ENCODE measurements around the gene ITPR2. TPM values are rescaled to one million over a fixed set of nuclear protein-coding genes. Genes with fewer than 3 reads are reported as not detected.
"Not testable (repeated sequence)": the region's sequence is repeated elsewhere in the genome, so short reads cannot be mapped to it uniquely, and the experiment has no call there.

Gene ITPR2
- polyA plus RNA-seq, 4 donors = 12.7 to 16.7 (median 13.7) TPM

GRCh38 chr12:26434299-26435068 lies 398.5 kb downstream of the ITPR2 start:
- DNase-seq (ENCODE audit: low read depth in 4 of 4, low spot score in 3 of 4) = peak in 3 of 4 donors; percentile 7 to 13 (median 12)

- not testable (repeated sequence) for DNase-seq (ENCODE audit: low read depth in 4 of 4, low spot score in 3 of 4)
Measured at GRCh38 chr12:26433701-26434100, 399.3 kb downstream of the ITPR2 start.

GRCh38 chr12:26431211-26431610 lies 401.8 kb downstream of the ITPR2 start:
- no peak for DNase-seq (ENCODE audit: low read depth in 4 of 4, low spot score in 3 of 4)

GRCh38 chr12:26430596-26430995 lies 402.4 kb downstream of the ITPR2 start:
- not testable (repeated sequence) for DNase-seq (ENCODE audit: low read depth in 4 of 4, low spot score in 3 of 4)

- DNase-seq (ENCODE audit: low read depth in 4 of 4, low spot score in 3 of 4) = no peak
Measured at GRCh38 chr12:26429070-26429691, 403.8 kb downstream of the ITPR2 start.

GRCh38 chr12:26428420-26428819 lies 404.6 kb downstream of the ITPR2 start:
- DNase-seq (ENCODE audit: low read depth in 4 of 4, low spot score in 3 of 4) = no peak

- DNase-seq (ENCODE audit: low read depth in 4 of 4, low spot score in 3 of 4) = no peak
Measured at GRCh38 chr12:26426652-26427051, 406.3 kb downstream of the ITPR2 start.

GRCh38 chr12:26425587-26426260 lies 407.3 kb downstream of the ITPR2 start:
- DNase-seq (ENCODE audit: low read depth in 4 of 4, low spot score in 3 of 4) = no peak

- no peak for DNase-seq (ENCODE audit: low read depth in 4 of 4, low spot score in 3 of 4)
Measured at GRCh38 chr12:26422839-26423398, 410.1 kb downstream of the ITPR2 start.

GRCh38 chr12:26416550-26416949 lies 416.4 kb downstream of the ITPR2 start:
- DNase-seq (ENCODE audit: low read depth in 4 of 4, low spot score in 3 of 4) = no peak

GRCh38 chr12:26410689-26411088 lies 422.3 kb downstream of the ITPR2 start:
- DNase-seq (ENCODE audit: low read depth in 4 of 4, low spot score in 3 of 4) = no peak

- DNase-seq (ENCODE audit: low read depth in 4 of 4, low spot score in 3 of 4) = no peak
Measured at GRCh38 chr12:26406813-26407212, 426.2 kb downstream of the ITPR2 start.

GRCh38 chr12:26406391-26406790 lies 426.6 kb downstream of the ITPR2 start:
- no peak for DNase-seq (ENCODE audit: low read depth in 4 of 4, low spot score in 3 of 4)

GRCh38 chr12:26403601-26404000 lies 429.4 kb downstream of the ITPR2 start:
- no peak for DNase-seq (ENCODE audit: low read depth in 4 of 4, low spot score in 3 of 4)

- no peak for DNase-seq (ENCODE audit: low read depth in 4 of 4, low spot score in 3 of 4)
Measured at GRCh38 chr12:26402648-26403047, 430.3 kb downstream of the ITPR2 start.

- DNase-seq (ENCODE audit: low read depth in 4 of 4, low spot score in 3 of 4) = no peak
Measured at GRCh38 chr12:26401874-26402273, 431.1 kb downstream of the ITPR2 start.

GRCh38 chr12:26400627-26401026 lies 432.4 kb downstream of the ITPR2 start:
- no peak for DNase-seq (ENCODE audit: low read depth in 4 of 4, low spot score in 3 of 4)

GRCh38 chr12:26399381-26399780 lies 433.6 kb downstream of the ITPR2 start:
- no peak for DNase-seq (ENCODE audit: low read depth in 4 of 4, low spot score in 3 of 4)

GRCh38 chr12:26396402-26396801 lies 436.6 kb downstream of the ITPR2 start:
- no peak for DNase-seq (ENCODE audit: low read depth in 4 of 4, low spot score in 3 of 4)

GRCh38 chr12:26389343-26389742 lies 443.7 kb downstream of the ITPR2 start:
- DNase-seq (ENCODE audit: low read depth in 4 of 4, low spot score in 3 of 4) = no peak

GRCh38 chr12:26384536-26384935 lies 448.5 kb downstream of the ITPR2 start:
- no peak for DNase-seq (ENCODE audit: low read depth in 4 of 4, low spot score in 3 of 4)

Data from right renal pelvis (tissue), 4 donors.